DND-41 (cell line): Measurements from ENCODE around the gene SFXN1.
"Not testable (repeated sequence)": the region's sequence is repeated elsewhere in the genome, so short reads cannot be mapped to it uniquely, and the experiment has no call there.

Experiments
- ATAC-seq: fragments of 200-7000 bp; cut with Tn5 transposase; 3 replicates; pipeline ENCODE4 v1.9.1; 2021; ENCODE audit warnings: low read depth; ENCODE audit not compliant: insufficient read depth
- DNase-seq: peaks from one replicate; pipeline ENCODE4 v3.0.0-alpha.2; 2020
- H2AFZ ChIP-seq: 2 replicates; pipeline ENCODE4 v1.6.0; 2012; ENCODE audit warnings: low read depth, low read length
- H3K27ac ChIP-seq: 2 replicates; pipeline ENCODE4 v1.5.1; 2012; ENCODE audit warnings: low read length, inconsistent platforms
- H3K27me3 ChIP-seq: fragments of 200-600 bp; sonication (generic); 2 replicates; pipeline ENCODE4 v1.6.0; 2012; ENCODE audit warnings: low read length, mild to moderate bottlenecking, inconsistent platforms; ENCODE audit not compliant: insufficient read depth, poor library complexity
- H3K36me3 ChIP-seq: 2 replicates; pipeline ENCODE4 v1.5.1; 2012; ENCODE audit warnings: low read length, inconsistent platforms; ENCODE audit not compliant: insufficient read depth
- H3K4me1 ChIP-seq: 2 replicates; pipeline ENCODE4 v1.5.1; 2012; ENCODE audit warnings: mild to moderate bottlenecking, low read length; ENCODE audit not compliant: insufficient read depth
- H3K4me2 ChIP-seq: 2 replicates; pipeline ENCODE4 v1.6.0; 2012; ENCODE audit warnings: mild to moderate bottlenecking, moderate library complexity, low read length, inconsistent platforms; ENCODE audit not compliant: insufficient read depth
- H3K4me3 ChIP-seq, 2 experiments: fragments of 200-600 bp in 1 of 2; shearing (Covaris generic) in 1 of 2; 2 replicates each; pipeline ENCODE4 v1.5.1; 2012 to 2016; ENCODE audit warnings: inconsistent platforms in 2 of 2, low read length in 2 of 2, mild to moderate bottlenecking in 2 of 2, low read depth in 1 of 2, moderate library complexity in 1 of 2
- H3K79me2 ChIP-seq: 2 replicates; pipeline ENCODE4 v1.6.0; 2012; ENCODE audit warnings: low read length, inconsistent platforms; ENCODE audit not compliant: insufficient read depth
- H3K9ac ChIP-seq: 2 replicates; pipeline ENCODE4 v1.6.0; 2012; ENCODE audit warnings: low read depth, mild to moderate bottlenecking, inconsistent platforms, low read length, moderate library complexity
- H3K9me3 ChIP-seq: 2 replicates; pipeline ENCODE4 v1.5.1; 2012; ENCODE audit warnings: low read length, moderate library complexity, mild to moderate bottlenecking, inconsistent platforms; ENCODE audit not compliant: insufficient read depth, severe bottlenecking
- H4K20me1 ChIP-seq: 2 replicates; pipeline ENCODE4 v1.6.0; 2012; ENCODE audit warnings: low read length; ENCODE audit not compliant: insufficient read depth
- CTCF ChIP-seq: IDR thresholded peaks from 2 replicates; pipeline ENCODE4 v1.5.1; 2012; ENCODE audit warnings: borderline replicate concordance, low read length, moderate library complexity, mild to moderate bottlenecking; ENCODE audit not compliant: poor library complexity, severe bottlenecking; ENCODE audit errors: extremely low read depth
- EZH2 ChIP-seq: IDR thresholded peaks from 3 replicates; pipeline ENCODE4 v1.6.1; 2012; ENCODE audit warnings: borderline replicate concordance, low read depth, mild to moderate bottlenecking, moderate library complexity, low read length, inconsistent platforms; ENCODE audit not compliant: severe bottlenecking

Gene SFXN1

GRCh38 chr5:175494264-175495183 is 16.2 kb downstream of the SFXN1 start:
- H3K27ac ChIP-seq = no peak overlapping the region
- H4K20me1 ChIP-seq = peaks cover 48% of the 10 kb centered on the region
- H3K36me3 ChIP-seq = peaks cover 89% of the 10 kb centered on the region

GRCh38 chr5:175501759-175502158 is 23.4 kb downstream of the SFXN1 start:
- DNase-seq = no peak
- no peak overlapping the region for H3K9ac ChIP-seq
- no peak overlapping the region for H2AFZ ChIP-seq
- no peak overlapping the region for H3K4me2 ChIP-seq
- no peak overlapping the region for H3K4me3 ChIP-seq
- no peaks in the 10 kb centered on the region for H3K9me3 ChIP-seq
- H3K27me3 ChIP-seq = no peaks in the 10 kb centered on the region
- no peaks in the 10 kb centered on the region for H3K4me1 ChIP-seq
- H3K27ac ChIP-seq = no peak overlapping the region
- no peak for TF ChIP-seq CTCF
- TF ChIP-seq EZH2 = no peak
- H3K36me3 ChIP-seq = peaks cover 69% of the 10 kb centered on the region
- peaks cover 80% of the 10 kb centered on the region for H3K79me2 ChIP-seq
- no peak for ATAC-seq
- H4K20me1 ChIP-seq = peaks cover 30% of the 10 kb centered on the region; the same call in 1 of the 2 replicates

More at GRCh38 chr5:175494264-175495183, 16.2 kb downstream of the SFXN1 start:
- TF ChIP-seq EZH2 = no peak
- no peak for TF ChIP-seq CTCF
- Histone ChIP-seq H3K27me3 (no peaks in the 10 kb centered on the region), H3K4me3 (no peak overlapping the region), H3K4me1 (no peaks in the 10 kb centered on the region), H3K9ac (no peak overlapping the region), H2AFZ (no peak overlapping the region), H3K4me2 (no peak overlapping the region), H3K79me2 (peaks cover 85% of the 10 kb centered on the region), H3K9me3 (no peaks in the 10 kb centered on the region)
- no peak for DNase-seq
- no peak for ATAC-seq

- not testable (repeated sequence) for H3K4me2 ChIP-seq, H3K9me3 ChIP-seq, H2AFZ ChIP-seq, H3K27me3 ChIP-seq, H3K4me3 ChIP-seq, H3K9ac ChIP-seq, ATAC-seq, H3K27ac ChIP-seq, H3K4me1 ChIP-seq, DNase-seq
- Histone ChIP-seq H3K79me2 (peaks cover 47% of the 10 kb centered on the region), H4K20me1 (peaks cover 23% of the 10 kb centered on the region; the same call in 1 of the 2 replicates), H3K36me3 (peaks cover 74% of the 10 kb centered on the region)
Observed at GRCh38 chr5:175507671-175508070, 29.3 kb downstream of the SFXN1 start.

- Histone ChIP-seq H3K27ac (no peak overlapping the region), H3K4me2 (no peak overlapping the region), H3K9ac (no peak overlapping the region), H3K4me3 (no peak overlapping the region), H3K36me3 (peaks cover 81% of the 10 kb centered on the region), H4K20me1 (peaks cover 23% of the 10 kb centered on the region; the same call in 1 of the 2 replicates), H3K79me2 (peaks cover 36% of the 10 kb centered on the region), H2AFZ (no peak overlapping the region), H3K4me1 (no peaks in the 10 kb centered on the region), H3K27me3 (no peaks in the 10 kb centered on the region), H3K9me3 (no peaks in the 10 kb centered on the region)
- ATAC-seq (no peak), DNase-seq (no peak)
- TF ChIP-seq EZH2 (no peak), CTCF (no peak)
Observed at GRCh38 chr5:175508896-175509295, 30.5 kb downstream of the SFXN1 start.
